Thoracic aorta (tissue), 2 donors: ENCODE measurements around the gene ANXA6. TPM values are rescaled to one million over a fixed set of nuclear protein-coding genes. Genes with fewer than 3 reads are reported as not detected.

Source experiments
- ATAC-seq: fragments of 150-250 bp; one replicate; pipeline ENCODE4 v1.8.0; 2017; ENCODE audit warnings: low read depth; ENCODE audit not compliant: insufficient number of reproducible peaks, low FRiP score
- DNase-seq: peaks from one replicate; pipeline ENCODE4 v3.0.0-alpha.2; 2020; ENCODE audit warnings: low spot score
- H3K27ac ChIP-seq, 2 donors: fragments of 200-600 bp; sonication (generic); 1 replicate in 1 of 2; 2 replicates in 1 of 2; pipeline ENCODE4 v1.5.1; 2016; ENCODE audit warnings: mild to moderate bottlenecking in 2 of 2, moderate library complexity in 2 of 2
- H3K27me3 ChIP-seq: fragments of 200-600 bp; sonication (generic); replicated peaks from 2 replicates; pipeline ENCODE4 v1.6.0; 2016; ENCODE audit warnings: mild to moderate bottlenecking; ENCODE audit not compliant: insufficient read depth
- H3K36me3 ChIP-seq: fragments of 200-600 bp; sonication (generic); one replicate; pipeline ENCODE4 v1.5.1; 2016
- H3K4me1 ChIP-seq, 2 donors: fragments of 200-600 bp; sonication (generic); 1 replicate in 1 of 2; 2 replicates in 1 of 2; pipeline versions ENCODE4 v1.5.1 to v1.6.0; 2016; ENCODE audit warnings: low read depth in 2 of 2, mild to moderate bottlenecking in 1 of 2; ENCODE audit not compliant: control insufficient read depth in 1 of 2
- H3K4me3 ChIP-seq: fragments of 200-600 bp; sonication (generic); 2 replicates; pipeline ENCODE4 v1.5.1; 2016; ENCODE audit warnings: mild to moderate bottlenecking
- H3K9me3 ChIP-seq: fragments of 200-600 bp; sonication (generic); 2 replicates; pipeline ENCODE4 v1.5.1; 2016
- CTCF ChIP-seq: fragments of 200-600 bp; sonication (generic); IDR thresholded peaks from one replicate; pipeline ENCODE4 v1.5.1; 2019; ENCODE audit warnings: antibody characterized with exemption
- total RNA-seq, 2 donors: library from RNA; depleted of rRNA; stranded (reverse); fragments of >200 nt; gene quantifications; one replicate each; pipeline versions ENCODE4 v1.1.0 to v1.2.3, GENCODE V29; 2016

The ANXA6 gene
- total RNA-seq, 2 donors from 2014 or later: 207 to 349 TPM

GRCh38 chr5:151107738-151108520 is 49.6 kb downstream of the ANXA6 start:
- no peaks in the 10 kb centered on the region for H3K9me3 ChIP-seq
- no peak for TF ChIP-seq CTCF
- peak overlapping the region; percentile 8 to 25 for H3K27ac ChIP-seq
- peaks cover 5 to 17% of the 10 kb centered on the region in 2 donors for H3K4me1 ChIP-seq
- ATAC-seq: no peak
- H3K36me3 ChIP-seq: peaks cover 64% of the 10 kb centered on the region
- no peak for DNase-seq
- no peaks in the 10 kb centered on the region for H3K27me3 ChIP-seq
- no peak overlapping the region for H3K4me3 ChIP-seq

DNA sequence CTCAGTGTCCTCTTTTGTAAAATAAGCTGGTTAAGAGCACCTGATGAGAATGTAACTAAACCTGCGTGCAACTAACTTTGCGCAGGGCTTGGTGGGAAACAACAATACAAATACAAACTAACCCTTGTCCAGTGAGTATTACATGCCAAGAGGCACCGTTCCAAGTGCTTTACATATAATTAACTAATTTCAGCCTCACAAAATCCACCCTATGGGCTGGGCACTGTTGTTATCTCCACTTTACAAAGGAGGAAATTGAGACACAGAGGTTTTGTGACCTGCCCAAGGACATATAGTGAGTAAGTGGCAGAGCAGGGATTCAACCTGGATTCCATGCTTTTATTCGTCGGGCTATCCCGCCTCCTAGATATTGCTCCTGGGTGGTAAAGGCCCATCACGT is 50.5 kb downstream of the ANXA6 start:
- Histone ChIP-seq H3K36me3 (peaks cover 59% of the 10 kb centered on the region), H3K27me3 (no peaks in the 10 kb centered on the region), H3K4me1 (peaks cover 5 to 19% of the 10 kb centered on the region in 2 donors), H3K4me3 (no peak overlapping the region), H3K27ac (no peak overlapping the region), H3K9me3 (no peaks in the 10 kb centered on the region)
- ATAC-seq (no peak), DNase-seq (no peak)
- TF ChIP-seq CTCF: no peak

GRCh38 chr5:151106509-151106908 is 51.1 kb downstream of the ANXA6 start:
- H3K9me3 ChIP-seq: no peaks in the 10 kb centered on the region
- no peak for DNase-seq
- H3K4me1 ChIP-seq: peaks cover 5 to 25% of the 10 kb centered on the region in 2 donors
- no peaks in the 10 kb centered on the region for H3K27me3 ChIP-seq
- no peak overlapping the region for H3K4me3 ChIP-seq
- no peak for ATAC-seq
- no peak for TF ChIP-seq CTCF
- H3K27ac ChIP-seq: no peak overlapping the region
- peaks cover 62% of the 10 kb centered on the region for H3K36me3 ChIP-seq

DNA sequence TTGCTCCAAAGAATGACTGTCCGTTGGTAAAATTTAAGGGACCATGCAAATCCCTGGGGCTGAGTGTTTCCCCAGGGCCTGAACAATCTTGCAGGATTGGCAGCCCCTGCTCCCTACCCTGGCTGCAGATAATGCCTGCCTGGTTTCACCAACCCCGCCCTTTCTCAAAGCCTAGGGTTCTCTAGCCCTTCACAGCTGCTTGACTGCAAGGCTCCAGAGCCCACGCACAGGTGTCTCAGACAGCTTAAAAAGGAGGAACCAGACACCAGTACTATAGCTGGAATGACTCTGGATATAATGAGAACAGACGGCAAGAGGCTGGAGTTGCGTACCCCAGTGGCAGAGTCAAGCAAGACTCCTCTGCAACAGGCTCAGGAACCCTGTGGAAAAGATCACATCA is 51.5 kb downstream of the ANXA6 start:
- peaks cover 5 to 30% of the 10 kb centered on the region in 2 donors for H3K4me1 ChIP-seq
- TF ChIP-seq CTCF: no peak
- no peak overlapping the region for H3K4me3 ChIP-seq
- ATAC-seq: no peak
- no peaks in the 10 kb centered on the region for H3K27me3 ChIP-seq
- H3K36me3 ChIP-seq: peaks cover 57% of the 10 kb centered on the region
- H3K27ac ChIP-seq: no peak overlapping the region
- no peaks in the 10 kb centered on the region for H3K9me3 ChIP-seq
- no peak for DNase-seq

- no peaks in the 10 kb centered on the region for H3K27me3 ChIP-seq
- H3K36me3 ChIP-seq: peaks cover 53% of the 10 kb centered on the region
- H3K4me1 ChIP-seq: peaks cover 5 to 35% of the 10 kb centered on the region in 2 donors
- H3K27ac ChIP-seq: no peak overlapping the region
- H3K9me3 ChIP-seq: no peaks in the 10 kb centered on the region
- DNase-seq (no peak), ATAC-seq (no peak)
- TF ChIP-seq CTCF: no peak
- no peak overlapping the region for H3K4me3 ChIP-seq
Measured at GRCh38 chr5:151105561-151105960, 52.0 kb downstream of the ANXA6 start.
